HG02885 (cell line): ENCODE results near the gene SLC66A2.

Source experiments
- ATAC-seq: cut with Tn5 transposase; IDR thresholded peaks from one replicate; pipeline ENCODE4 v1.9.1; 2021; ENCODE audit warnings: mild to moderate bottlenecking; ENCODE audit not compliant: unreplicated experiment, poor library complexity

Gene SLC66A2

GRCh38 chr18:79923896-79924585 is 27.4 kb downstream of the SLC66A2 start:
- no peak for ATAC-seq

GRCh38 chr18:79922971-79923411 is 28.5 kb downstream of the SLC66A2 start:
- no peak for ATAC-seq

GRCh38 chr18:79921984-79922965 is 29.2 kb downstream of the SLC66A2 start:
- no peak for ATAC-seq

GRCh38 chr18:79919089-79919488 is 32.4 kb downstream of the SLC66A2 start:
- no peak for ATAC-seq

- no peak for ATAC-seq
Measured at GRCh38 chr18:79918615-79919011, 32.8 kb downstream of the SLC66A2 start.

GRCh38 chr18:79917853-79918614 is 33.4 kb downstream of the SLC66A2 start:
- no peak for ATAC-seq

GRCh38 chr18:79917169-79917852 is 34.1 kb downstream of the SLC66A2 start:
- ATAC-seq = no peak

GRCh38 chr18:79916546-79917168 is 34.8 kb downstream of the SLC66A2 start:
- ATAC-seq = no peak

GRCh38 chr18:79916128-79916494 is 35.3 kb downstream of the SLC66A2 start:
- ATAC-seq = no peak

GRCh38 chr18:79915161-79916127 is 36.0 kb downstream of the SLC66A2 start:
- ATAC-seq = no peak

GRCh38 chr18:79914614-79915160 is 36.8 kb downstream of the SLC66A2 start:
- ATAC-seq = no peak

- ATAC-seq = no peak
Measured at GRCh38 chr18:79912994-79913831, 38.2 kb downstream of the SLC66A2 start.

- no peak for ATAC-seq
Measured at GRCh38 chr18:79912409-79912991, 39.0 kb downstream of the SLC66A2 start.

- no peak for ATAC-seq
Measured at GRCh38 chr18:79911344-79912270, 39.8 kb downstream of the SLC66A2 start.

- ATAC-seq = no peak
Measured at GRCh38 chr18:79910563-79911343, 40.7 kb downstream of the SLC66A2 start.
